ENCODE results near the gene RBFOX2. TPM values are rescaled to one million over a fixed set of nuclear protein-coding genes. Genes with fewer than 3 reads are reported as not detected.

RBFOX2 gene
- total and polyA plus RNA-seq, 12 donors: 15.7 to 86.6 (median 69.8) TPM

DNA sequence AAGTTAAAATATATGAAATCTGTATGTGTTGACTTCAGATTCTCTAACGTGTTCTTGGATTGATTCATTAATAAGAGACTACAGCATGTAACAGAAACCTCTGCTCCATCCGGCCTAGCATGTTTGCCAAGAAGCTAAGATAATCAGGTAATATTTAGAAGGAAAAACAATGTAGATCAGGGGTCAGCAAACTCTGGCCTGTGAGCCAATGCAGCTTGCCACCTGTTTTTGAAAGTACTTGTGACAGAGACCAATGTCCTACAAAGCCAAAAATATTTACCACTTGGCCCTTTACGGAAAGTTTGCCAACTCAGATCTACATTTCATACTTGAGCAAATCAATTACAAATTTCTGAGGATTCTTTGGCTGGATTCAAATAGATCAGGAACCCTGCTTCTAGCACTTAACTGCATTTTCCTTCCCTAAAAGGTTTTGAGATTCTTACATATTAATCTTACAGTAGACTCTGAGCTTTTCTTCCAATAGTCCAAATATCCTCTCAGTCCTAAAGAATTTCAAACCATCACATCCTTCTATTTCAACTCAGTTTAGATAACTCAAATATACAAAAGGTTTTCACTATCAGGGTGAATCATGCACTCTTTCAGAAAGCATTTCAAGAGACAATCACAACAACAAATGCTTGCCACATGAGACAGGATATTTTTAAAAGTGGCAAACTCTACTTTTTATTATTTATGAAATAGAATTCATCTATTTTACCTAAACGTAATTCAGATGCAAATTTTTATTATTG is 281.5 kb downstream of the RBFOX2 start:
- intact Hi-C loops (cut with DNase I): loop anchor here in 1 of 2 donors (10.0 kb wide), 1 partner anchor 112 kb away; no protein-coding TSS in a partner anchor
- no peaks in the 10 kb centered on the region for H3K9me3 ChIP-seq (replicated peaks in 1 of 3)
- peaks cover 0 to 15% of the 10 kb centered on the region in 2 donors for H3K36me3 ChIP-seq (replicated peaks in 1 of 2)
- H3K4me1 ChIP-seq (replicated peaks in 1 of 2): peaks cover 0 to 18% of the 10 kb centered on the region in 2 donors
- H3K4me3 ChIP-seq: no peak overlapping the region
- no peak for DNase-seq
- H3K27ac ChIP-seq: no peak overlapping the region
- H3K27me3 ChIP-seq: no peaks in the 10 kb centered on the region
- 66 to 77% (median 70%) methylated on average over 4 of the region's 4 CpGs for WGBS, 4 donors
- TF ChIP-seq, protein P1, sequence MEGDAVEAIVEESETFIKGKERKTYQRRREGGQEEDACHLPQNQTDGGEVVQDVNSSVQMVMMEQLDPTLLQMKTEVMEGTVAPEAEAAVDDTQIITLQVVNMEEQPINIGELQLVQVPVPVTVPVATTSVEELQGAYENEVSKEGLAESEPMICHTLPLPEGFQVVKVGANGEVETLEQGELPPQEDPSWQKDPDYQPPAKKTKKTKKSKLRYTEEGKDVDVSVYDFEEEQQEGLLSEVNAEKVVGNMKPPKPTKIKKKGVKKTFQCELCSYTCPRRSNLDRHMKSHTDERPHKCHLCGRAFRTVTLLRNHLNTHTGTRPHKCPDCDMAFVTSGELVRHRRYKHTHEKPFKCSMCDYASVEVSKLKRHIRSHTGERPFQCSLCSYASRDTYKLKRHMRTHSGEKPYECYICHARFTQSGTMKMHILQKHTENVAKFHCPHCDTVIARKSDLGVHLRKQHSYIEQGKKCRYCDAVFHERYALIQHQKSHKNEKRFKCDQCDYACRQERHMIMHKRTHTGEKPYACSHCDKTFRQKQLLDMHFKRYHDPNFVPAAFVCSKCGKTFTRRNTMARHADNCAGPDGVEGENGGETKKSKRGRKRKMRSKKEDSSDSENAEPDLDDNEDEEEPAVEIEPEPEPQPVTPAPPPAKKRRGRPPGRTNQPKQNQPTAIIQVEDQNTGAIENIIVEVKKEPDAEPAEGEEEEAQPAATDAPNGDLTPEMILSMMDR (IDR thresholded peaks at IDR 0.05): no peak
- TF ChIP-seq POLR2A (IDR thresholded peaks at IDR 0.05): no peak

DNA sequence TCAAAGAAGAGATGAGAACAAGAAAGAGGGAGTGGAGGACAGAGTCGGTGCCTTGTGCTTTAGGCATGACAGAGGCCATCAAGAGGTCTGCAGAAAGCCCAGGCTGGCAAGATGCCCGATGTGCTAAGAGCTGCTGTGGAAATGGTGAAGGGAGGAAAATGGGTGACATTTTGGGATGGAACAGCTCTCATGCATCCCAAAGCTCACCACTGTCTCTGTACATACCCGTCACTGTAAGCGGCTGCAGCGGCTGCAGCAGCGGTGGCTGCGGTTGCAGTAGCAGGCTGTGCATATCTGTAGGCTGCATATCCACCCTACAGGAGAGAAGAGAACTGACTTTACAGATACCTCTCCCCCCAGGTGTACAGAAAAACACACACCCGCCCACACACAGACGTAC is 282.4 kb downstream of the RBFOX2 start:
- intact Hi-C loops (cut with DNase I): loop anchor here in 1 of 2 donors (10.0 kb wide), 1 partner anchor 111 kb away; no protein-coding TSS in a partner anchor
- Histone ChIP-seq H3K27me3 (no peaks in the 10 kb centered on the region), H3K9me3 (replicated peaks in 1 of 3) (no peaks in the 10 kb centered on the region), H3K27ac (no peak overlapping the region), H3K4me3 (no peak overlapping the region), H3K4me1 (replicated peaks in 1 of 2) (peaks cover 0 to 20% of the 10 kb centered on the region in 2 donors), H3K36me3 (replicated peaks in 1 of 2) (peaks cover 0 to 15% of the 10 kb centered on the region in 2 donors)
- WGBS, 4 donors: 93 to 96% (median 95%) methylated on average over 6 to 9 of the region's 9 CpGs
- DNase-seq: no peak
- no peak for TF ChIP-seq POLR2A (IDR thresholded peaks at IDR 0.05)
- TF ChIP-seq, protein P1 (IDR thresholded peaks at IDR 0.05): no peak

DNA sequence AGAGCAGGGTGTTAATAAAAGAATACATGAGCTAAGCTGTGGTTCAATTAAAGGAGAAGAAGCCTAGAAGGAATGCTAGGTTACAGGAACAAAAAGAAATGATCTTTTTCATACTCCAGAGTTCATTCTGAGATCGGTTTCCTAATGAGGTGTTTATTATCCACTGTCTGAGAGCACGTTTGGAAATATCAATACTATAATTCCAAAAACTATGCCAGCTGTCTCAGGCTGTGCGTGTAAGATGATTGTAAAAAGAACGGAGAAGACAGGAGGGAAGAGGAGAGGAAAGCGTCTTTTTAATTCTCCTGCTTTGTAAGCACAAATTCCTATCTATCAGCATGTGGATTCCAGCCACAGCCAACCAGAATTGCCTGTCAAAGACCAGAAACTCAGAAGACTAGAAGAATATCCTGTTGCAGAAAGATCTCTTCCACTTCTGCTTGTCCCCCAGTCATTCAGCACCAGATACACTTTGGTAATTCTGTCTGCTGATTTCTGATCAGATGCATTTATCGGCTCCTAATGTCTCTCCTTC is 285.2 kb downstream of the RBFOX2 start:
- TF ChIP-seq POLR2A (IDR thresholded peaks at IDR 0.05): no peak
- TF ChIP-seq, protein P1 (IDR thresholded peaks at IDR 0.05): no peak
- no peak overlapping the region for H3K4me3 ChIP-seq
- DNase-seq: no peak
- H3K4me1 ChIP-seq (replicated peaks in 1 of 2): peaks cover 0 to 20% of the 10 kb centered on the region in 2 donors
- intact Hi-C loops (cut with DNase I): loop anchor here in 1 of 2 donors (10.0 kb wide), 1 partner anchor 109 kb away; no protein-coding TSS in a partner anchor
- H3K27me3 ChIP-seq: no peaks in the 10 kb centered on the region
- H3K36me3 ChIP-seq (replicated peaks in 1 of 2): peaks cover 0 to 17% of the 10 kb centered on the region in 2 donors
- WGBS, 4 donors: 87 to 92% (median 90%) methylated on average over 6 of the region's 6 CpGs
- no peak overlapping the region for H3K27ac ChIP-seq
- H3K9me3 ChIP-seq (replicated peaks in 1 of 3): no peaks in the 10 kb centered on the region

DNA sequence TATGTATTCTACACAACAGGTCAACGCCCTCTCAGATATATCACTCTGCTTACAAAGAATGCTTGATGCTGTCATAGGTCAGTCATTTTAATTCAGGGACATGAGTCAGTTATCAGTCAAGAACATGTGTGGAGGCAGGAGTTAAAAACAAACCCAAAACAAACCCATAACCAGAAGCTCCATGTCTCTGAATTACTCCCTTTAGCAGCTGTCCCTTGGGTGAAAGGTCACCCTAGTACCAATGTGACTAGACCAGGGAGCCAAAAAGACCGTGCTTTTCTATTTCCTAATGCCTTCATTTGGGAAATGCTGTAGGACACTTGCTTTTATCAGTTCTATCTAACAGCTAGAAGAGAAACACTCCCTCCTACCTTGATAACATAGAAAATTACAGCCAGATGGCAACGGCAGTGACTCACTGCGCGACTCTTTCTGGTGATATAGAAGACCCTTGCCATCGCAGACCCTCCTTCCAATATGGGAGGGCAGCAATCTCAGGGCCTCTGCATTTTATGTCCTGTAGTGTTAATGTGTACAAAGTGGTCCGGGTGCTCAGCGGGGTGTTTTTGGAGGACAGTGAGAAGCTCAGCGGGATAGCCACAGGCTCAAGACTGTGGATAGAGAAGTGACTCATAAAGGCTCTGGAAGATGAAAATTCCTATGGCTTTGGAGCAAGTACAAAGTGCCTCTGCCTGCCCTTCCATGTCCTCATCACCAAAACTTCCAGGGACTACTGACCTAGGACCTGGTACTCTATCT is 286.1 kb downstream of the RBFOX2 start:
- intact Hi-C loops (cut with DNase I): loop anchor here in 1 of 2 donors (10.0 kb wide), 1 partner anchor 108 kb away; no protein-coding TSS in a partner anchor
- 72 to 87% (median 82%) methylated on average over 8 to 9 of the region's 9 CpGs for WGBS, 4 donors
- peak overlapping the region in 2 of 5 donors; percentile 11 to 14 for H3K27ac ChIP-seq

More for the DNA sequence above, 286.1 kb downstream of the RBFOX2 start:
- TF ChIP-seq POLR2A (IDR thresholded peaks at IDR 0.05): no peak
- TF ChIP-seq, protein P1 (IDR thresholded peaks at IDR 0.05): no peak
- DNase-seq: no peak
- Histone ChIP-seq H3K9me3 (replicated peaks in 1 of 3) (no peaks in the 10 kb centered on the region), H3K4me1 (replicated peaks in 1 of 2) (peaks cover 0 to 20% of the 10 kb centered on the region in 2 donors), H3K4me3 (no peak overlapping the region), H3K36me3 (replicated peaks in 1 of 2) (peaks cover 0 to 17% of the 10 kb centered on the region in 2 donors), H3K27me3 (no peaks in the 10 kb centered on the region)

All from adrenal gland (tissue), 12 donors.